BJ (cell line): ENCODE measurements around the gene EXTL2. TPM values are rescaled to one million over a fixed set of nuclear protein-coding genes. Genes with fewer than 3 reads are reported as not detected.
A peak's percentile ranks its signal among the peaks of the same experiment; 100 is the strongest.

Experiments used
- CTCF ChIA-PET: fragments of 350-600 bp; formaldehyde crosslinking; extraction: SDS; loops from one replicate; lab custom pipeline; 2021; ENCODE audit warnings: antibody characterized with exemption, inconsistent platforms; lab: Yijun Ruan, JAX
- POLR2A ChIA-PET: fragments of 300-600 bp; sonication (Branson Sonifier 250); formaldehyde crosslinking; extraction: SDS; loops from one replicate; lab custom pipeline; 2021; ENCODE audit warnings: antibody characterized with exemption; lab: Charles Lee
- DNase-seq: peaks from one replicate; pipeline ENCODE4 v3.0.0-alpha.2; 2011; ENCODE audit warnings: low read depth
- H3K27me3 ChIP-seq: 2 replicates; pipeline ENCODE4 v1.6.0; 2011; ENCODE audit warnings: low read length; ENCODE audit not compliant: control insufficient read depth, insufficient read depth
- H3K36me3 ChIP-seq: 2 replicates; pipeline ENCODE4 v1.5.1; 2011; ENCODE audit warnings: low read length; ENCODE audit not compliant: control insufficient read depth, insufficient read depth
- H3K4me3 ChIP-seq: 2 replicates; pipeline ENCODE4 v1.5.1; 2011; ENCODE audit warnings: low read depth, mild to moderate bottlenecking, control low read depth, low read length
- CTCF ChIP-seq: IDR thresholded peaks from 2 replicates; pipeline ENCODE4 v1.5.1; 2011; ENCODE audit warnings: low read depth, mild to moderate bottlenecking, control low read depth, inconsistent platforms, low read length, moderate library complexity; ENCODE audit not compliant: insufficient read depth
- polyA minus RNA-seq: library from RNA; depleted of rRNA, polyadenylated mRNA; stranded (reverse); fragments of >200 nt; gene quantifications from 2 replicates; pipeline ENCODE4 v1.2.3, GENCODE V29; 2011; rRNA and poly(A)+ RNA removed
- polyA plus RNA-seq: library from polyadenylated mRNA; depleted of rRNA; stranded (reverse); fragments of >200 nt; gene quantifications from 2 replicates; pipeline ENCODE4 v1.2.3, GENCODE V29; 2011; rRNA removed

Gene EXTL2
- polyA plus RNA-seq: 13.7 and 23.5 TPM in 2 replicates
- polyA minus RNA-seq: 4.1 and 4.2 TPM in 2 replicates

GRCh38 chr1:100894603-100895539 lies at the start of gene EXTL2:
EXTL2 (minus strand) TSS chr1:100894842; CDS start chr1:100888757, 6,085 bp downstream.
- ChIA-PET POLR2A (no interaction called here), CTCF (interaction anchor here (0.7 to 1.5 kb wide), 7 partner anchors 9 to 901 kb away, joined by 3 to 5 read pairs (median 4); no protein-coding TSS in a partner anchor)
- no peaks in the 10 kb centered on the region; the same call in 1 of the 2 replicates for H3K36me3 ChIP-seq
- peak; percentile 33 for DNase-seq
- no peaks in the 10 kb centered on the region for H3K27me3 ChIP-seq
- peak within 1 kb of the TSS; percentile 75 for H3K4me3 ChIP-seq
- no peak for TF ChIP-seq CTCF

GRCh38 chr1:100943533-100943932 lies 48.9 kb upstream of the EXTL2 start:
- POLR2A ChIA-PET: no interaction called here
- CTCF ChIA-PET: interaction anchor here (0.8 to 2.1 kb wide), 3 partner anchors 9 to 345 kb away, joined by 3 to 7 read pairs (median 4); no protein-coding TSS in a partner anchor

GRCh38 chr1:100942304-100943046 lies 47.8 kb upstream of the EXTL2 start:
- DNase-seq: no peak
- Histone ChIP-seq H3K4me3 (no peak overlapping the region), H3K36me3 (peaks cover 4% of the 10 kb centered on the region; the same call in 1 of the 2 replicates), H3K27me3 (no peaks in the 10 kb centered on the region)
- no peak for TF ChIP-seq CTCF
- CTCF ChIA-PET: interaction anchor here (1.3 to 2.1 kb wide), 2 partner anchors 19 to 346 kb away, joined by 3 to 7 read pairs; no protein-coding TSS in a partner anchor
- POLR2A ChIA-PET: interaction anchor here (0.5 kb wide), 1 partner anchor 13 kb away, joined by 3 read pairs; no protein-coding TSS in a partner anchor

More at GRCh38 chr1:100943533-100943932, 48.9 kb upstream of the EXTL2 start:
- peaks cover 2% of the 10 kb centered on the region; the same call in 1 of the 2 replicates for H3K36me3 ChIP-seq
- H3K4me3 ChIP-seq: no peak overlapping the region
- no peaks in the 10 kb centered on the region for H3K27me3 ChIP-seq
- TF ChIP-seq CTCF: no peak
- no peak for DNase-seq

- ChIA-PET POLR2A (no interaction called here), CTCF (interaction anchor here (1.3 to 2.1 kb wide), 2 partner anchors 18 to 347 kb away, joined by 3 to 7 read pairs; no protein-coding TSS in a partner anchor)
- Histone ChIP-seq H3K27me3 (no peaks in the 10 kb centered on the region), H3K4me3 (no peak overlapping the region), H3K36me3 (peaks cover 4% of the 10 kb centered on the region; the same call in 1 of the 2 replicates)
- no peak for TF ChIP-seq CTCF
- no peak for DNase-seq
These were observed 47.1 kb upstream of the EXTL2 start for GRCh38 chr1:100941580-100942216.
